GM12878 (cell line): ENCODE data around the gene KLHL25. TPM values are rescaled to one million over a fixed set of nuclear protein-coding genes. Genes with fewer than 3 reads are reported as not detected.

Experiments used
- ATAC-seq: fragments of 200-7000 bp; cut with Tn5 transposase; 3 replicates; pipeline ENCODE4 v1.9.1; 2020; ENCODE audit warnings: mild to moderate bottlenecking, moderate library complexity
- BruUV-seq: library from RNA; stranded (reverse); fragments of 400-500 nt; replicated peaks from 2 replicates; lab custom pipeline; 2021; lab: Mats Ljungman, UMichigan
- CTCF ChIA-PET: fragments of 300-600 bp; sonication (Branson Sonifier 250); formaldehyde crosslinking; extraction: SDS; loops from one replicate; lab custom pipeline; 2021; ENCODE audit warnings: inconsistent platforms; lab: Yijun Ruan, JAX
- POLR2A ChIA-PET: fragments of 350-600 bp; formaldehyde crosslinking; extraction: SDS; loops from one replicate; lab custom pipeline; 2021; ENCODE audit warnings: inconsistent platforms; lab: Charles Lee
- RAD21 ChIA-PET: fragments of 300-600 bp; sonication (Branson Sonifier 250); formaldehyde crosslinking; loops from one replicate; lab custom pipeline; 2023; ENCODE audit warnings: antibody characterized with exemption; ENCODE audit not compliant: unreplicated experiment; lab: Charles Lee
- SMC1A ChIA-PET: fragments of 300-600 bp; sonication (Branson Sonifier 250); formaldehyde crosslinking; loops from one replicate; lab custom pipeline; 2023; ENCODE audit not compliant: unreplicated experiment, uncharacterized antibody; lab: Charles Lee
- DNase-seq: peaks from one replicate; pipeline ENCODE4 v3.0.0-alpha.2; 2011; ENCODE audit warnings: low read depth, low spot score
- FAIRE-seq: peaks from 3 replicates; lab custom pipeline; 2011; peaks lifted over from hg19 to GRCh38; lab: Jason Lieb, UNC
- H2AFZ ChIP-seq: 2 replicates; pipeline ENCODE4 v1.6.0; 2011; ENCODE audit warnings: low read depth, low read length, control low read depth; ENCODE audit not compliant: control insufficient read depth
- H3K27ac ChIP-seq: 2 replicates; pipeline ENCODE4 v1.5.1; 2011; ENCODE audit warnings: control low read depth; ENCODE audit not compliant: control insufficient read depth, insufficient read depth
- H3K27me3 ChIP-seq, 2 experiments: replicated peaks in 1 of 2; 2 replicates each; pipeline versions ENCODE4 v1.6.0 to v1.6.1; 2011; ENCODE audit warnings: low read length in 1 of 2; ENCODE audit not compliant: control insufficient read depth in 2 of 2, insufficient read depth in 2 of 2
- H3K36me3 ChIP-seq, 2 experiments: 2 replicates each; pipeline ENCODE4 v1.5.1; 2011; ENCODE audit warnings: low read length in 1 of 2; ENCODE audit not compliant: control insufficient read depth in 2 of 2, insufficient read depth in 2 of 2
- H3K4me1 ChIP-seq: 2 replicates; pipeline ENCODE4 v1.6.1; 2011; ENCODE audit warnings: mild to moderate bottlenecking, low read length, moderate library complexity, mixed read lengths; ENCODE audit not compliant: control insufficient read depth, insufficient read depth
- H3K4me2 ChIP-seq: 2 replicates; pipeline ENCODE4 v1.6.0; 2011; ENCODE audit warnings: control low read depth; ENCODE audit not compliant: control insufficient read depth, insufficient read depth
- H3K4me3 ChIP-seq: fragments of 200-600 bp; sonication (generic); 2 replicates; pipeline ENCODE4 v1.5.1; 2016
- H3K79me2 ChIP-seq: 2 replicates; pipeline ENCODE4 v1.6.0; 2011; ENCODE audit warnings: low read length; ENCODE audit not compliant: control insufficient read depth, insufficient read depth
- H3K9ac ChIP-seq: 2 replicates; pipeline ENCODE4 v1.8.0; 2011; ENCODE audit warnings: low read length, control low read depth, mixed read lengths; ENCODE audit not compliant: control insufficient read depth, insufficient read depth
- H3K9me3 ChIP-seq: replicated peaks from 3 replicates; pipeline ENCODE4 v1.5.1; 2011; ENCODE audit warnings: mild to moderate bottlenecking, low read length; ENCODE audit not compliant: control insufficient read depth, insufficient read depth
- H4K20me1 ChIP-seq: 2 replicates; pipeline ENCODE4 v1.6.0; 2011; ENCODE audit not compliant: control insufficient read depth, insufficient read depth
- CHD2 ChIP-seq: IDR thresholded peaks from 2 replicates; pipeline ENCODE4 v1.6.1; 2011; ENCODE audit warnings: low read depth, low read length, improper control_type of control experiment, borderline replicate concordance
- EGR1 ChIP-seq, 2 experiments: IDR thresholded peaks; 1 replicate in 1 of 2; 2 replicates in 1 of 2; pipeline ENCODE4 v1.6.1; 2011 to 2012; ENCODE audit warnings: low read depth in 2 of 2, low read length in 2 of 2, borderline replicate concordance in 1 of 2, mild to moderate bottlenecking in 1 of 2, moderate library complexity in 1 of 2
- FOXM1 ChIP-seq: IDR thresholded peaks from 2 replicates; pipeline ENCODE4 v1.6.1; 2012; ENCODE audit warnings: low read depth, mild to moderate bottlenecking, inconsistent platforms, low read length, moderate library complexity
- GATAD2B ChIP-seq: fragments of 450-650 bp; conservative IDR thresholded peaks from 2 replicates; pipeline ENCODE4 v1.6.1; 2017; ENCODE audit warnings: low read depth, mild to moderate bottlenecking, moderate library complexity
- MXI1 ChIP-seq: fragments of 150-350 bp; IDR thresholded peaks from 2 replicates; pipeline ENCODE4 v1.6.1; 2011; ENCODE audit warnings: low read depth, mild to moderate bottlenecking, inconsistent platforms, low read length, improper control_type of control experiment
- RB1 ChIP-seq: fragments of 450-650 bp; formaldehyde crosslinking; IDR thresholded peaks from 2 replicates; pipeline ENCODE4 v1.6.1; 2017; ENCODE audit warnings: mild to moderate bottlenecking, borderline replicate concordance
- SPI1 ChIP-seq: IDR thresholded peaks from 2 replicates; pipeline ENCODE4 v1.6.1; 2011; ENCODE audit warnings: low read depth, mild to moderate bottlenecking, low read length, moderate library complexity, borderline replicate concordance; ENCODE audit not compliant: insufficient read depth
- TARDBP ChIP-seq: IDR thresholded peaks from 2 replicates; pipeline ENCODE4 v1.6.1; 2016; ENCODE audit warnings: borderline replicate concordance
- ZBTB11 ChIP-seq: fragments of 450-650 bp; formaldehyde crosslinking; IDR thresholded peaks from 2 replicates; pipeline ENCODE4 v1.5.0; 2022; ENCODE audit warnings: mild to moderate bottlenecking, missing genetic modification characterization
- WGBS: methylation state at CpG from one replicate; pipeline ENCODE4 v1.1.6; 2016; ENCODE audit warnings: low lambda C conversion rate; ENCODE audit not compliant: insufficient replicate concordance, insufficient coverage; ENCODE audit errors: missing lambda C conversion rate; 5-methylcytosine and 5-hydroxymethylcytosine counted together
- in situ Hi-C: fragments of 300-500 bp; cut with MboI; formaldehyde crosslinking; loops from 9 replicates; pipeline ENCODE4 v1.14.3; 2018; ENCODE audit warnings: mixed read lengths
- intact Hi-C: fragments of 100-400 bp; cut with micrococcal nuclease; formaldehyde crosslinking; loops from one replicate; pipeline ENCODE4 v1.14.2; 2022; ENCODE audit not compliant: unreplicated experiment
- polyA plus RNA-seq, 11 experiments: library from polyadenylated mRNA; depleted of rRNA in 4 of 11; unstranded in 6 of 11; stranded (reverse) in 5 of 11; fragments of >200 nt; fragmentation: Nextera tagmentation in 4 of 11; fragmentation: Illumina TruSeq in 1 of 11; extraction: Ambion mirVana in 4 of 11; extraction: Trizol in 1 of 11; gene quantifications; 1 replicate in 1 of 11; 2 replicates in 10 of 11; pipeline versions ENCODE4 v1.2.1 to v1.2.3, GENCODE V29; 2011 to 2016; ENCODE audit warnings: inconsistent platforms in 2 of 11, missing spikeins in 2 of 11, low read depth in 1 of 11
- total RNA-seq, 4 experiments: library from RNA; depleted of rRNA in 3 of 4; stranded (reverse); fragments of >200 nt in 3 of 4; fragmentation: Illumina TruSeq in 1 of 4; extraction: Trizol in 1 of 4; gene quantifications; 2 replicates each; pipeline versions ENCODE4 v1.2.1 to v1.2.3, GENCODE V29; 2013 to 2021

The KLHL25 gene
- total and polyA plus RNA-seq, 10 of the 15 experiments (the other 5 are each of a cell fraction or from before 2014, with no cell fraction given), result 0.04 to 3.0 (median 2.1) TPM; not detected in 1

GRCh38 chr15:85838655-85839054 lies 43.9 kb upstream of the KLHL25 start:
- no peak for ATAC-seq
- Histone ChIP-seq H3K27me3 (no peaks in the 10 kb centered on the region; a peak in 1 of 4 replicates), H4K20me1 (no peaks in the 10 kb centered on the region; the same call in 1 of the 2 replicates), H3K9ac (no peak overlapping the region), H3K79me2 (no peaks in the 10 kb centered on the region), H3K36me3 (no peaks in the 10 kb centered on the region), H3K9me3 (no peaks in the 10 kb centered on the region), H2AFZ (no peak overlapping the region), H3K4me3 (no peak overlapping the region), H3K27ac (no peak overlapping the region), H3K4me2 (no peak overlapping the region), H3K4me1 (no peaks in the 10 kb centered on the region; the same call in 1 of the 2 replicates)
- BruUV-seq, result no TSS peak
- no peak for DNase-seq
- 74% methylated on average over 8 of the region's 8 CpGs for WGBS
- CTCF ChIA-PET, result interaction anchor here (0.7 to 5.0 kb wide), 3 partner anchors 16 to 109 kb away, joined by 3 to 78 read pairs (median 3); no protein-coding TSS in a partner anchor
- in situ Hi-C loops, result loop anchor here (5.0 kb wide), 2 partner anchors 106 to 541 kb away; no protein-coding TSS in a partner anchor
- RAD21 ChIA-PET, result interaction anchor here (1.1 to 1.2 kb wide), 2 partner anchors 109 to 126 kb away, joined by 3 to 4 read pairs; no protein-coding TSS in a partner anchor
- TF ChIP-seq ZBTB11 (CRISPR knock-in tag), result no peak
- no peak for TF ChIP-seq FOXM1
- TF ChIP-seq GATAD2B, result no peak
- no peak for TF ChIP-seq RB1
- TF ChIP-seq CHD2, result no peak
- no peak for TF ChIP-seq MXI1
- TF ChIP-seq TARDBP, result no peak
- no peak for TF ChIP-seq SPI1
- no peak for TF ChIP-seq EGR1 (IDR thresholded peaks at IDR 0.05; ENCODE audit: borderline replicate concordance in 1 of 2, low read depth in 2 of 2, low read length in 2 of 2)
- SMC1A ChIA-PET, result interaction anchor here (0.6 to 1.2 kb wide), 4 partner anchors 9 to 178 kb away, joined by 3 to 4 read pairs (median 3); no protein-coding TSS in a partner anchor
- FAIRE-seq, result no peak
- intact Hi-C loops, result loop anchor here (5.0 kb wide), 1 partner anchor 41 kb away; no protein-coding TSS in a partner anchor
- POLR2A ChIA-PET, result no interaction called here
